Right lobe of liver (tissue), 6 donors: ENCODE measurements around the gene MRPS31. TPM values are rescaled to one million over a fixed set of nuclear protein-coding genes. Genes with fewer than 3 reads are reported as not detected.
A peak's percentile ranks its signal among the peaks of the same experiment; 100 is the strongest.

Experiments
- ATAC-seq, 4 donors: fragments of 200-7000 bp; cut with Tn5 transposase; one replicate each; pipeline ENCODE4 v1.9.1; 2020; ENCODE audit warnings: mild to moderate bottlenecking in 4 of 4, moderate library complexity in 4 of 4
- DNase-seq, 3 donors: peaks; one replicate each; pipeline ENCODE4 v3.0.0-alpha.2; 2020
- H3K27ac ChIP-seq, 3 donors: fragments of 200-600 bp; one replicate each; pipeline ENCODE4 v1.8.0; 2022
- H3K27me3 ChIP-seq, 2 donors: fragments of 200-600 bp; one replicate each; pipeline ENCODE4 v1.8.0; 2022
- H3K36me3 ChIP-seq, 4 donors: fragments of 200-600 bp; sonication (generic) in 1 of 4; one replicate each; pipeline versions ENCODE4 v1.5.1 to v1.8.0; 2017 to 2022; ENCODE audit warnings: control low read depth in 1 of 4
- H3K4me1 ChIP-seq, 4 donors: fragments of 200-600 bp; sonication (generic) in 1 of 4; one replicate each; pipeline versions ENCODE4 v1.5.1 to v1.8.0; 2017 to 2022; ENCODE audit warnings: control low read depth in 1 of 4
- H3K4me3 ChIP-seq, 3 donors: fragments of 200-600 bp; one replicate each; pipeline ENCODE4 v1.8.0; 2022
- H3K9me3 ChIP-seq, 4 donors: fragments of 200-600 bp; sonication (generic) in 1 of 4; one replicate each; pipeline versions ENCODE4 v1.5.1 to v1.8.0; 2017 to 2022; ENCODE audit warnings: control low read depth in 1 of 4
- CTCF ChIP-seq, 4 donors: fragments of 200-600 bp in 3 of 4; fragments of 450-650 bp in 1 of 4; IDR thresholded peaks; one replicate each; pipeline versions ENCODE4 v1.5.1 to v1.8.0; 2016 to 2022; ENCODE audit warnings: antibody characterized with exemption in 4 of 4, mild to moderate bottlenecking in 2 of 4
- POLR2A ChIP-seq: fragments of 450-650 bp; IDR thresholded peaks from one replicate; pipeline ENCODE4 v1.6.1; 2017; ENCODE audit warnings: antibody characterized with exemption, mild to moderate bottlenecking
- WGBS: methylation state at CpG from one replicate; pipeline ENCODE4 v1.1.6; 2018; ENCODE audit warnings: low coverage, low lambda C conversion rate; ENCODE audit not compliant: insufficient coverage; ENCODE audit errors: missing lambda C conversion rate; 5-methylcytosine and 5-hydroxymethylcytosine counted together
- intact Hi-C, 2 donors: fragments of 100-400 bp; cut with DNase I; formaldehyde crosslinking; loops; one replicate each; pipeline versions ENCODE4 v1.11.2 to v1.14.1; 2022
- total RNA-seq, 6 experiments: library from RNA; depleted of rRNA in 2 of 6; stranded (reverse); fragments of >200 nt in 2 of 6; fragmentation: NEBNext Ultra II Directional in 3 of 6; extraction: Animal tissue kit (Norgen Biotek cat#: 25700) in 3 of 6; gene quantifications; one replicate each; pipeline versions ENCODE4 v1.1.0 to v1.2.4, GENCODE V29; 2016 to 2023
- donor health status: DM: no; HTN: yes; CAD: no.
- donor health status: DM: no; HTN: no; CAD: no.
- donor health status: DM: no; HTN: no; CAD: no.
- donor health status: DM: no; HTN: yes; CAD: no.
- donor health status: DM: no; HTN: yes; CAD: no.

MRPS31 gene
- total RNA-seq, 6 experiments from 2014 or later, result 13.6 to 24.3 (median 20.0) TPM

GRCh38 chr13:40813667-40814454 is 42.9 kb upstream of the MRPS31 start:
- intact Hi-C loops, result no loop called here
- H3K27me3 ChIP-seq, result no peaks in the 10 kb centered on the region
- no peaks in the 10 kb centered on the region for H3K9me3 ChIP-seq
- no peak for TF ChIP-seq POLR2A
- TF ChIP-seq CTCF (IDR thresholded peaks at IDR 0.05), result peak; percentile 44 to 58 (median 52)
- no peak for DNase-seq
- WGBS, result 33% methylated on average over 3 of the region's 7 CpGs
- H3K27ac ChIP-seq, result peak overlapping the region in 2 of 3 donors; percentile 16 to 67
- H3K36me3 ChIP-seq, result peaks cover 0 to 37% (median 4%) of the 10 kb centered on the region in 4 donors
- peak; percentile 78 to 91 (median 86) for ATAC-seq
- no peaks in the 10 kb centered on the region for H3K4me1 ChIP-seq
- no peak overlapping the region for H3K4me3 ChIP-seq

GRCh38 chr13:40812724-40813445 is 41.9 kb upstream of the MRPS31 start:
- Histone ChIP-seq H3K27me3 (no peaks in the 10 kb centered on the region), H3K27ac (peak overlapping the region in 1 of 3 donors; percentile 67), H3K36me3 (peaks cover 0 to 47% (median 6%) of the 10 kb centered on the region in 4 donors), H3K4me3 (no peak overlapping the region), H3K9me3 (no peaks in the 10 kb centered on the region), H3K4me1 (no peaks in the 10 kb centered on the region)
- WGBS, result 100% methylated on average over 1 of the region's 6 CpGs
- no peak for TF ChIP-seq POLR2A
- TF ChIP-seq CTCF (IDR thresholded peaks at IDR 0.05), result no peak
- DNase-seq (no peak), ATAC-seq (peak; percentile 18 to 40 (median 22))
- intact Hi-C loops, result no loop called here

GRCh38 chr13:40812102-40812501 is 41.1 kb upstream of the MRPS31 start:
- intact Hi-C loops, result no loop called here
- Histone ChIP-seq H3K36me3 (peaks cover 0 to 54% (median 9%) of the 10 kb centered on the region in 4 donors), H3K27ac (no peak overlapping the region), H3K9me3 (no peaks in the 10 kb centered on the region), H3K27me3 (no peaks in the 10 kb centered on the region), H3K4me3 (no peak overlapping the region), H3K4me1 (no peaks in the 10 kb centered on the region)
- TF ChIP-seq CTCF (IDR thresholded peaks at IDR 0.05) (no peak), POLR2A (no peak)
- ATAC-seq (no peak), DNase-seq (no peak)
- whole genome bisulfite sequencing, result 71% methylated on average over 4 of the region's 4 CpGs

- TF ChIP-seq CTCF (IDR thresholded peaks at IDR 0.05), result no peak
- TF ChIP-seq POLR2A, result no peak
- Histone ChIP-seq H3K27me3 (no peaks in the 10 kb centered on the region), H3K36me3 (peaks cover 0 to 77% (median 17%) of the 10 kb centered on the region in 4 donors), H3K4me1 (peaks cover 0 to 17% (median 0%) of the 10 kb centered on the region in 4 donors), H3K27ac (no peak overlapping the region), H3K4me3 (no peak overlapping the region), H3K9me3 (no peaks in the 10 kb centered on the region)
- WGBS, result 82% methylated on average over 5 of the region's 5 CpGs
- ATAC-seq, result no peak
- intact Hi-C loops, result no loop called here
- no peak for DNase-seq
Measured at GRCh38 chr13:40809471-40809870, 38.5 kb upstream of the MRPS31 start.
